ENCODE measurements around the gene TDRKH.

GRCh38 chr1:151822404-151822803 is 32.1 kb upstream of the TDRKH start:
- TF ChIP-seq CTCF (IDR thresholded peaks at IDR 0.05) (no peak), POLR2A (IDR thresholded peaks at IDR 0.05) (no peak)
